GM12891 (cell line): Measurements from ENCODE around the gene TCF25.

Source experiments
- PAX5 ChIP-seq: IDR thresholded peaks from 2 replicates; pipeline ENCODE4 v1.6.1; 2011; ENCODE audit warnings: low read length, moderate library complexity, mild to moderate bottlenecking; ENCODE audit not compliant: insufficient read depth, severe bottlenecking
- POLR2A ChIP-seq: IDR thresholded peaks from 2 replicates; pipeline ENCODE4 v1.6.1; 2011; ENCODE audit warnings: low read depth, low read length, control low read depth
- POLR2AphosphoS5 ChIP-seq: IDR thresholded peaks from 2 replicates; pipeline ENCODE4 v1.6.1; 2011; ENCODE audit warnings: low read depth, low read length, control low read depth
- POU2F2 ChIP-seq: IDR thresholded peaks from 2 replicates; pipeline ENCODE4 v1.6.1; 2011; ENCODE audit warnings: low read depth, mild to moderate bottlenecking, control low read depth, low read length, moderate library complexity
- SPI1 ChIP-seq: IDR thresholded peaks from 2 replicates; pipeline ENCODE4 v1.6.1; 2011; ENCODE audit warnings: low read depth, low read length, control low read depth
- TAF1 ChIP-seq: IDR thresholded peaks from 2 replicates; pipeline ENCODE4 v1.6.1; 2011; ENCODE audit warnings: low read depth, low read length, control low read depth

GRCh38 chr16:89869911-89870310 is 3.5 kb upstream of the TCF25 start:
- TF ChIP-seq POLR2A (no peak), TAF1 (no peak), POLR2AphosphoS5 (no peak), PAX5 (no peak), SPI1 (no peak), POU2F2 (no peak)
